ENCODE results near the gene POLR1G.

POLR1G gene

DNA sequence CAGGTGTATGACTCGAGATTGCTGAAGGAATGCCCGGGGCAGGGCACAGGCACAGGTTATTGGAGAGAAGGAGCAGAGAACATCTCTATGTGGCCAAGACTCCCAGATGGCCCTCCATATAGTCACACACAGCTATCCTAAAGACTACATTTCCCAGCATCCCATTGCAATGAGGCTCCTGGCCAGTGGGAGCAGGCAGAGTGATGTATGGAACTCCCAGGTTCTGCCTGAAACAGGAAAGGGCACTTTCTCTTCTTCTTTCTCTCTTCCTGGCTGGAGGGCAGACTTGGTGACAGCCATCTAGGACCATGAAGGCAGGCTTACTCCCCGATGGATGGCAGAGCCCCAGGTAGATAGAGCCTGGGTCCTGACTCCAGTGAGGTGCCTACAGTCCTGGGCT is 15.1 kb upstream of the POLR1G start:
- no peaks in the 10 kb centered on the region for H3K4me1 Mint-ChIP-seq
- no peak overlapping the region for H3K4me3 Mint-ChIP-seq
- H3K36me3 Mint-ChIP-seq (ENCODE audit: low read depth): no peaks in the 10 kb centered on the region
- no peaks in the 10 kb centered on the region for H3K9me3 Mint-ChIP-seq
- peaks cover 37% of the 10 kb centered on the region for H3K27me3 Mint-ChIP-seq (ENCODE audit: low read depth)
- H3K27ac Mint-ChIP-seq: no peak overlapping the region
- TF ChIP-seq, protein P1, sequence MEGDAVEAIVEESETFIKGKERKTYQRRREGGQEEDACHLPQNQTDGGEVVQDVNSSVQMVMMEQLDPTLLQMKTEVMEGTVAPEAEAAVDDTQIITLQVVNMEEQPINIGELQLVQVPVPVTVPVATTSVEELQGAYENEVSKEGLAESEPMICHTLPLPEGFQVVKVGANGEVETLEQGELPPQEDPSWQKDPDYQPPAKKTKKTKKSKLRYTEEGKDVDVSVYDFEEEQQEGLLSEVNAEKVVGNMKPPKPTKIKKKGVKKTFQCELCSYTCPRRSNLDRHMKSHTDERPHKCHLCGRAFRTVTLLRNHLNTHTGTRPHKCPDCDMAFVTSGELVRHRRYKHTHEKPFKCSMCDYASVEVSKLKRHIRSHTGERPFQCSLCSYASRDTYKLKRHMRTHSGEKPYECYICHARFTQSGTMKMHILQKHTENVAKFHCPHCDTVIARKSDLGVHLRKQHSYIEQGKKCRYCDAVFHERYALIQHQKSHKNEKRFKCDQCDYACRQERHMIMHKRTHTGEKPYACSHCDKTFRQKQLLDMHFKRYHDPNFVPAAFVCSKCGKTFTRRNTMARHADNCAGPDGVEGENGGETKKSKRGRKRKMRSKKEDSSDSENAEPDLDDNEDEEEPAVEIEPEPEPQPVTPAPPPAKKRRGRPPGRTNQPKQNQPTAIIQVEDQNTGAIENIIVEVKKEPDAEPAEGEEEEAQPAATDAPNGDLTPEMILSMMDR (IDR thresholded peaks at IDR 0.05; ENCODE audit: unreplicated experiment in 3 of 3): no peak

DNA sequence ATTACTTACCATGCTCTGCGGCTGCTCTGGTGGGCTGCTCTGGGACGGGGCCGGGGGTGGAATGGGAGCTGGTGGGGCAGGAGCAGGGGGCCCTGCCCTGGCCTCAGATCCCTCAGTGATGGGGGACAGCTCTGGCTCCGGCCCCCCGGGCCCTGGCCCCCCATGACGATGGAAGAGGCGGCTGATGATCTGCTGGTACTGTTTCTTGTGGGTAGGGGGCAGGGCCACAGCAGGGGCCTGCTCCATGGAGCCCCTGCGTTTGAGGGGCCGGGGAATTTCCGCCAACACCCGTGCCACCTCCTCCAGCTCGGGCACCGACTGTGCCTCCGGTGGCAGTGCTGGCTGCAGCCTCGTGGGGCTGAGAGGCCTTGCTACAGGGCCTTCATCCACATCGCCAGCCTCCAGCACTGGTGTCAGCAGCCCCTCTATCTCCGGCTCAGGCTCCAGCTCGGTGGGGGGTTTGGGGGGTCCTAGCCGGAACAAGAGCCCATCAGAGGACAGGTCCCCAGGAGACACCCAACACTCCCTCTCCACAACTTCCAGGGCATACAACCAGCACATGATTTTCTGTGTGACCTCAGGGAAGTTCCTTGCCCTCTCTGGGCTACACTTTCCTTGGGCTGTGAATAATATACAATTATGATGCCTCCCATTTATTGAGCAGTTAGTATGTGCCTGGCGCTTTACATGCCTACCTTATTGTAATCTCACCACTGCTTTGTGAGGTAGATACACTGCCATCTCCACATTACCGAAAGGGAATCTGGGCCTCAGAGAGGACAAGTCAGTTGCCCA is 14.4 kb upstream of the POLR1G start:
- Mint-ChIP-seq H3K27me3 (ENCODE audit: low read depth) (peaks cover 37% of the 10 kb centered on the region), H3K36me3 (ENCODE audit: low read depth) (no peaks in the 10 kb centered on the region), H3K9me3 (no peaks in the 10 kb centered on the region), H3K4me1 (no peaks in the 10 kb centered on the region), H3K27ac (no peak overlapping the region), H3K4me3 (no peak overlapping the region)
- TF ChIP-seq, protein P1 (IDR thresholded peaks at IDR 0.05; ENCODE audit: unreplicated experiment in 3 of 3): no peak

DNA sequence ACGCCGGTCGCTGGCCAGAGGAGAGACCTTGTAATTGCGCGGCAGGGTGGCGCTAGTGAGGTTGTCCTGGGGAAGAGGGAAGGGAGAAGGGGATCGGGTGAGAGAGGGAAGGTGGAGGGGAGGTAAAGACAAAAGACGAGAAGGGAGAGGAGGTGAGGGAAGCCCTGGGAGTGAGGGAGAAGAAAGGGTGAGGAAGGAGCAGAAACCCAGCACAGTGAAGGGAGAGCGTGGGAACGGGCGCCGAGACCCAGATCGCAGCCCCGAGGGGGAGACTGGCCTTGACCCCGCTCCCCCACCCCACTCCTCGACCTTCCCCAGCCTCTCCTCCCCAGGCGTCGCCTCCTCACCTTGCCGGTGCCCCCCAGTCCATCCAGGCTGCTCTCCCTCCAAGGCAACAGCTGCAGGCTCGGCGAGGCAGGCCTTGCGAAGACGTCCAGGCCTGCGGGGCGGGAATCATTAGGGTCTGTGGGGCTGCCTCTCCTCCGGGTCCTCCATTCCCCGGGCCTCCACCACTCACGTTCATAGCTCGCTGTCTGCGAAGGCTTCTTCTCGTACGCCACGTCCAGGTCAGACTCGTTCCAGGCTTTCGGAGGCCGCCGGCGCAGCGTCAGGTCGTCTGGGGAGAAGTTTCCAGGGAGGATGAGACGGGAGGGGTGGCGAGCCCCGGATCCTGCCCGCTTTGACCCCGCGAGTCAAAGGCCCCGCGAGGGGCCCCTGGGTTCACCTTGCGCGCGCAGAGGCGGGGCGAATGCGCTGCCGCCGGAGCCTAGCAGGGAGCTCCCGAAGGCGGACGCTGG is 10.4 kb upstream of the POLR1G start:
- peaks cover 60% of the 10 kb centered on the region for H3K27me3 Mint-ChIP-seq (ENCODE audit: low read depth)

DNA sequence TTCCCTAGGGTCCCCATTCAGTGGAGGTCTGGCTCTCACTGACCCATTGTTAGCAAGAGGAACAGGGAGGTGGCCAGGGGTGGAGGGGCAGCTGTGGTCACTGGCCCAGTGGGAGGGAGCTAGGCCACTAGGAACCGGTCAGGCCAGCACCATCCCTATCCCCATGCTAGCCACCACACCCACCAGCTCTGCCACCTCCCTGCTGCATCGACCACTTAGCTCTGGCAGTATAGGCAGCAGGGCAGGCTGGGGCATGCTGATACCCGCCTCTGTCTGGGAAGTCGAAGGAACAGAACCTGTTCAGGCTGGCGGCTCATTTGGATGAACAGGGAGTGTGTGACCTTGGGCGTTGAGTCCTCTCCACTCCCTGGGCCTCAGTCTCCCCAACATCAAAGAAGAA is 6.3 kb upstream of the POLR1G start:
- Mint-ChIP-seq H3K9me3 (no peaks in the 10 kb centered on the region), H3K27ac (no peak overlapping the region), H3K27me3 (ENCODE audit: low read depth) (peaks cover 89% of the 10 kb centered on the region), H3K4me1 (peaks cover 14% of the 10 kb centered on the region), H3K36me3 (ENCODE audit: low read depth) (no peaks in the 10 kb centered on the region), H3K4me3 (no peak overlapping the region)
- TF ChIP-seq, protein P1 (IDR thresholded peaks at IDR 0.05; ENCODE audit: unreplicated experiment in 3 of 3): no peak

More for the DNA sequence above, 10.4 kb upstream of the POLR1G start:
- Mint-ChIP-seq H3K9me3 (no peaks in the 10 kb centered on the region), H3K4me3 (no peak overlapping the region), H3K4me1 (no peaks in the 10 kb centered on the region), H3K36me3 (ENCODE audit: low read depth) (no peaks in the 10 kb centered on the region), H3K27ac (no peak overlapping the region)
- TF ChIP-seq, protein P1 (IDR thresholded peaks at IDR 0.05; ENCODE audit: unreplicated experiment in 3 of 3): peak in 1 of 3 experiments; percentile 8

DNA sequence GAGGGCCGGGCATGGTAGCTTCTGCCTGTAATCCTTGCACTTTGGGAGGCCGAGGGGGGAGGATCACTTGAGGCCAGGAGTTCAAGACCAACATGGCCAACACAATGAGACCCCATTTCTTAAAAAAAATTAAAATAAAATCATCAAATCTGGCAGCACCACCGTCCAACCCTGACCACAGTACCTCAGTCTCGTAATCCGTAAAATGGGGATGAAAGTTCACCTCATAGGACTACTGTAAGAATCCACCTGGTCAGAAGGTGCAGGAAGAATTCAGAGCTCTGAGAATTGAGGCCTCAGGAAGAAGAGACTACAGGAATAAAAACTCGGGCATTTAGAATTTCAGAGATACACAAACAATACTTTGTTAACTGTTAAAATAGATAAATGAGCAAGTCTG is 4.6 kb upstream of the POLR1G start:
- H3K4me1 Mint-ChIP-seq: peaks cover 24% of the 10 kb centered on the region
- H3K27me3 Mint-ChIP-seq (ENCODE audit: low read depth): peaks cover 85% of the 10 kb centered on the region
- H3K9me3 Mint-ChIP-seq: no peaks in the 10 kb centered on the region
- H3K36me3 Mint-ChIP-seq (ENCODE audit: low read depth): no peaks in the 10 kb centered on the region
- no peak overlapping the region for H3K27ac Mint-ChIP-seq
- no peak overlapping the region for H3K4me3 Mint-ChIP-seq
- TF ChIP-seq, protein P1 (IDR thresholded peaks at IDR 0.05; ENCODE audit: unreplicated experiment in 3 of 3): no peak
